DMS79 (cell line): ENCODE data around the gene RASD1.

Experiments used
- DNase-seq: peaks from one replicate; lab custom pipeline; 2025; lab: John Stamatoyannopoulos, UW

RASD1 gene

GRCh38 chr17:17527534-17527933, 31.3 kb upstream of the RASD1 start:
- DNase-seq, result no peak

- no peak for DNase-seq
Observed at GRCh38 chr17:17526369-17526768, 30.2 kb upstream of the RASD1 start.

DNA sequence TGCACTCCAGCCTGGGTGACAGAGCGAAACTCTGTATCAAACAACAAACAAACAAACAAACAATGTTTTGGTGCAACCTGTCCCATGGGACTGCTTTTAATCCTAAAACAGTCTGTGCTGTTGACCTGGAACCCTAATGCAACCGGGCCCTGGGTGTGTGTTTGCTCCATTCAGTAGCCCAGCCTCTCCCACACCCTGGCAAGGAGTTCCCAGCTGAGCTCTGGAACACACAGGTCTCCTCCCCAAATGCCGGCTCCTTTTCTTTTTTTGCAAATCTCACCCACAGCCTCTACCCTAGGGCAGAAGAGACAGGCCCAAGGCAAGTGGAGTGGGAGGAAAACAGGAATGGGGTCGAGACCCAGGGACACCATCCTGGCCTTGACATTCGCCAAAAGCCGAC, 29.8 kb upstream of the RASD1 start:
- no peak for DNase-seq

DNA sequence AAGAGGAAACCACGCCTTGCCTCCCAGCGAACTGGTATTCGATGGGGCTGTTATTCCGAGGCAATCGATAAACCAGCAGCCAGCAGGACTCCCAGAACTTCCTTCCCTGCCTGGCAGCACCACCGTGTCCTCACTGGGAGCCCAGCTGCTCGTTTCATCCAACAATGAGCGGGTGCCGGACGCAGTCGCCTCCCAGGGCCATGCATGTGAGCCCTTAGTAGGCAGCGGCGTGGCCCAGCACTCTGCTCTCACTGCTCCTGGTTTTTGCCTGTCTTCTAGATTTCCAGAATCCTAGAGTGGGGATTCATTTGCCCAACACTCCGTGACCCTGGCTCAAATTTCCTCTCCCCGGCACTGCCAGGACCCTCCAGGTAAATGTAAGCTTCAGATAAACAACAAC, 29.1 kb upstream of the RASD1 start:
- no peak for DNase-seq

DNA sequence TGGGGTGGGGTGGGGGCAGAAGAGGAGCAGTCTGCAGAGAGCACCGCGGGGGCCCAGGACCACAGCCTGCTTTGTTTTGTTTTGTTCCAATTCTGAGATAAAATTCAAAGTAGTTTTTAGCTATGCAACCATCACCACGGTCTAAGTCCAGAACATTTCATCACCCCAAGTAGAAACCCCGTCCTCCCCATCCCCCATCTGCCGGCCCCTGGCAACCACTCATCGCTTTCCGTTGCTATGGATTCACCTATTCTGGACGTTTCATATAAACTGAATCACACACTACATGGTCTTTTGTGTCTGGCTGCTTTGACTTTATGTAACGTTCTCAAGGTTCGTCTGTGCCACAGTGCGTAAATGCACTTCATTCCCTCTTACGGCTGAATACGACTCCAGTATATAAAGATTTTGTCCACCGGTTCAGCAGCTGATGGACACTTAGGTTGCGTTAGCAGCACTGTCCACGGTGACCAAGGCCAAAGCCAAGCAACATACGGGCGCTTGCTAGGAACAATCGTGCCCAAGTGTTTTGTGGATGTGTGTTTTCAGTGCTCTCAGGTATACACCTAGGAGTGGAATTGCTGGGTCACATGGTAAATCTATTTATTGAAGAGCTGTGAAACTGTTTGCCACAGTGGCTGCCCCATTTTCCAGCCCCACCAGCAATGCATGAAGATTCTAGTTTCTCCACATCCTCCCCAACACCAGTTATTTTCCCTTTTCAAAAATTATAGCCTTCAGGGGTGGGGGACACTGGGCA, 27.7 kb upstream of the RASD1 start:
- DNase-seq, result no peak

DNA sequence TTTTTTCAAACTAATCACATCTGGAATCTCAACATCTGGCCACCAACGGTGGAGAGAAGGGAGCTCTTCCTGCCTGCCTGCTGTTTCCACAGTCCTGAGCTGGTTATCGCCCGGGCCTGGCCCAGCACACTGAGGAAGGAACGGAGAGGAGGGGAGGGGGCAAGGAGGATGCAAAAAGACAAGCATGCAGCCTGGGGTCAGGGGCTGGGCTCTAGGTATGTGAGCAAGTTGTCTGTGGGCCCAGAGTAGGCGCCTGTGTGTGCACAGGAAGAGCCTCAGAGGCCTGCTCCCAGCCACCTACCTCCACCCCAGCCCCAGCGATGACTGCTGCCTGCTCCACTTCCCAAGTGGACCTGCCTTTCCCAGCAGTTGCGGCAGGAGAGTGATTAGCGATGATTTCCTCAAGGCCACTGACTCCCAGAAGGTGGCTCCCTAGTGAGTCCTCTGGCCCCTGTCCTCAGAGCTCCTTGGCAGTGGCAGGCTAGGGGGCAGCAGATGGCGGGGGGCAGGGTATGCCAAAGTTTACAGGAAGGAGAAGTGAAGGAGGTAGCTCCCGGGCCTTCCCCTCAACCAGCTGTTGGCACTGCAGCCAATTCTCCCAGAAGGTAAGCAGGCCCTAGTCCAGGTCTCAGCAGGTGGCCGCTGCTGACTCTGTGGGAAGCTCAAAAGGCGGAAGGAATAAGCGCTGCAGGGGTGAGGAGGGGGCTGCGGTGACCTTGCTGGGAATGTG, 27.0 kb upstream of the RASD1 start:
- DNase-seq, result peak; percentile 59

DNA sequence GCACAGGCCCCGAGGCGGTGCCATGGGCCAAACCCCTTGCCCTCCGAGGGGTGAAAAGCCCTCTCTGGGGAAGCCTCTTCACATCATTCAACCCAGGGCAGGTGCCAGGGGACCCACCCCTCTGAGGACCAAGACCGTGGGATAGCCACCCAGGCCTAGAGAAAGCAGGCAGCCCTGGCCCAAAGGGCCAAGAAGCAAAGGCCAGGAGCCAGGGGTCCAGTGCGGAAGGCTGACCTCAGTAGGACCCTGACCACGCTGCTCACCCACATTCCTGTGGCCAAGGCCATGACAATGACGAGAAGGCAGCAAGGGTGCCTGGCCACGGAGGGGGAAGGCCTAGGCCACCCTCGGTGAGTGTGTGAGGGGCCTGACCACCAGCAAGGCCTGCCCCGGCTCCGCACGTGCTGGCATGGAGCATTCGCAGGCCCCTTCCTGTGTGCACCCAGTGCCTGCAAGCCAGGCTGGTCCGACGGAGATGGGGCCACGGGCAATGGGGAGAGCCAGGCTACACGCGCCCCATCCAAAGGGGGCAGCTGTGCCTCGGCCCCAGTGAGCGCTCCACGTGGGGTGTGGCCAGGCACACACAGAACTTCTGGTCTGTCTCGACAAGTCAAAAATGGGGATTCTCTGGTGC, 24.5 kb upstream of the RASD1 start:
- no peak for DNase-seq

DNA sequence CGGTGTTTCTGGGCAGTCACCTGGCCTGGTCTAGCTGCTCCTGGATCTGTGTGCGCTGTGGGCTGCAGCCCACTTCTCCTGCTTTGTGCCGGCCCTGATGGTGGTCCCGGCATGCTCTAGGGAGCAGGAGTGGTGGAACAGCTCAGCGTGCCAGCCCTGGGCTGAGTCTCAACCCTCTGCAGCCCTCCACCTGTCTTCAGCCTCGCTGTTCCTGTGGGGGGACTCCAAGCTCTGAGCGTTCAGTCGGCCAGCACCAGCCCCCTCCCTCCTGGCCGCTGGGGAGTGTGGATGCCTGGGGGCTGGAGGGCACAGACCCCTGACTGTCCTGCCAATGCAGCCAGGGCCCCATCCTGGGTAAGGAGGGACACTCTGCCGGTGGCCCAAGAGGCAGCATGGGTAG, 23.7 kb upstream of the RASD1 start:
- DNase-seq, result no peak

GRCh38 chr17:17518951-17519350, 22.8 kb upstream of the RASD1 start:
- no peak for DNase-seq

DNA sequence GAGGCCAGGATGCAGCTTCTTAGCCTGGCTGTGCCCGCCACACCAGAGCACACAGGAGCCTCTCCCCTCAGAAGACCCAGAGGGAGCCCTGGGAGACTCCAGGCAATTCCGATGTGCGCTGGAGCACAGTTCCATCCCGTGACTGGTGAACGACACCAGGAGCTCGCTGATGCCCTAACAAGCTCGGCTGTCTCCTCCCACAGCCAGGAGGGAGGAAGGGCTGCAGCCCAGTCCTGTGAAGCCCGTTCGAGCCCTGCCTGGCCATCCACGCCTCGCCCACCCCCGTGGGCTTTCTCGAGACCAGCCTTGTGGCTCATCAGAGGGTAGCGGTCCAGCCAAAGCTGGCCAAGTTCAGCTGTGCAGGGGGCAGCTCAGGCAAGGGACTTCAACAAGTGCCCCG, 21.8 kb upstream of the RASD1 start:
- no peak for DNase-seq

- DNase-seq, result no peak
Observed at GRCh38 chr17:17516941-17517720, 20.9 kb upstream of the RASD1 start.

DNA sequence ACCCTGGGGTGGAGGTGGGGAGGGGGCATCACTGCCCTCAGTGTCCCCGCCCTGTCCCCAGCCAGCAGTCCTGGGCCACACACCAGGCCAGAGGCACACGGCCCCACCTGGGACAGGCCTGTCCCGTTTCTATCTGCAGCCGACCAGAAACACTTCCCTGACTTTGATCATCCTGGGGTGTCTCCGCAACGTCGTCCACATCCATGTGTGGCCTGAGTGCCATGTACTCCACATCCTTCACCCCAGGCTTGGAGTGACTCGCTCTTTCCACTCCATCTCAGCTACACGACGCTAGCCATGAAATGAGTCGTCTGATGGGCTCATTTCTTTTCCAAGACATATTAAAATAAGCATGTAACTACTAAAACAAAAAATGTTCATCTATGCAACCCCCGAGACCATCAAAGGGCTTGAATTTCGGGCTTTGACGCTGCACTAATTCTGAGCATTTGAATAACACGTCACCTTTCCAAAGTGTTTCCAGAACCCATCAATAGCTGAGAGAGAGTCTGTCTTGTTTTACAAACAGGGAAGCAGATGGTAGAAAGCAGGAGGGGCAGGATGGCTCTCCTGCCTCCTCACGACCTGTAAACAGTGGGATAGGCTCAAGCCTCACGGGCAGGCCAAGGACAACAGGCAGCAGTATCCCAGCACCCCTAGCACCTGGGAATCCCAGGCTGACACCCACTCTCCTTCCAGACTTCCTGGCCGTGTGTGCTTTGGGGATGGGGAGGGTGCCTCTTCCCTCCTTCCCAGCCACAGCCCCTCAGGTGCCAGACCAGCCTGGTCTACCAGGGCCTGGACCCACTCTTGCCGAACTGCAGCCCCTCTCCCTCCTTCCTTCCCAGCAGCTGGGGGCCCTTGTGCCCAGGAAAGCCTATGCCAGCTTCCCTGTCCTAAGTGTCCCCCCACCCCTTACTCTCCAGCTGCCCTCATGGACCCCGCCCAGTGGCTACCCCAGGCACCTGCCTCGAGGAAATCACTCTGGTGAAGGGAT, 20.0 kb upstream of the RASD1 start:
- DNase-seq, result no peak

- DNase-seq, result no peak
Observed at GRCh38 chr17:17514993-17515933, 19.1 kb upstream of the RASD1 start.

DNA sequence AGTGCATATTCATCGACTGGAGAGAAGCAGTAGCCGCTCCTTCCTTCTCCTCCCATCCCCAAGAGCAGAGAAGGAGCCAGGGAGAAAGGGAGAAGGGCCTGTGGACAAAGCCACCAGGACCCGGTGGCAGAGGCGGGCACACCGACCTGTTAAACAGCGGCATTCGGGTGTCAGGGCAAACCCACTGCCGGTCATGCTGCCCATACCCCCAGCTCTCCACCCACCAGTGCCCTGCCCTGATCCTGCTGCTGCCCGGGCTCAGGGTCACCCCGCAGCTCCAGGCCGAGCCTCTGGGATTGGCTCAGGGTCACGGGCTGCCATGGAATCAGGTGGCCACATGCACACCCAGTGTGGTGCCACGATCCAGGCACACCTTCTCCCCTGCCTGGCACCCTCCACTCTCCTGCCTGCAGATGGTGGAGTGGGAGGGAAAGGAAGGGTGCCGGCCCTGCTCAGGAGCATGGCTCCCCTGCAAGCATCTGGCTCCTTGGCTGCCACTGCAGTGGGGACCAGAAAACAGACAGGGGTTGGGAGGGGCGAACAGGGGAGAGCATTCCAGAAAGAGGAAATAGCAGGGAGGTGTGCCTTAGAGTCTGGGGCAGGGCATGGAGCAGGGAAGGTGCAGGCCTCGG, 18.3 kb upstream of the RASD1 start:
- DNase-seq, result no peak

- no peak for DNase-seq
Observed at GRCh38 chr17:17513626-17514025, 17.4 kb upstream of the RASD1 start.

GRCh38 chr17:17512866-17513265, 16.7 kb upstream of the RASD1 start:
- DNase-seq, result no peak

DNA sequence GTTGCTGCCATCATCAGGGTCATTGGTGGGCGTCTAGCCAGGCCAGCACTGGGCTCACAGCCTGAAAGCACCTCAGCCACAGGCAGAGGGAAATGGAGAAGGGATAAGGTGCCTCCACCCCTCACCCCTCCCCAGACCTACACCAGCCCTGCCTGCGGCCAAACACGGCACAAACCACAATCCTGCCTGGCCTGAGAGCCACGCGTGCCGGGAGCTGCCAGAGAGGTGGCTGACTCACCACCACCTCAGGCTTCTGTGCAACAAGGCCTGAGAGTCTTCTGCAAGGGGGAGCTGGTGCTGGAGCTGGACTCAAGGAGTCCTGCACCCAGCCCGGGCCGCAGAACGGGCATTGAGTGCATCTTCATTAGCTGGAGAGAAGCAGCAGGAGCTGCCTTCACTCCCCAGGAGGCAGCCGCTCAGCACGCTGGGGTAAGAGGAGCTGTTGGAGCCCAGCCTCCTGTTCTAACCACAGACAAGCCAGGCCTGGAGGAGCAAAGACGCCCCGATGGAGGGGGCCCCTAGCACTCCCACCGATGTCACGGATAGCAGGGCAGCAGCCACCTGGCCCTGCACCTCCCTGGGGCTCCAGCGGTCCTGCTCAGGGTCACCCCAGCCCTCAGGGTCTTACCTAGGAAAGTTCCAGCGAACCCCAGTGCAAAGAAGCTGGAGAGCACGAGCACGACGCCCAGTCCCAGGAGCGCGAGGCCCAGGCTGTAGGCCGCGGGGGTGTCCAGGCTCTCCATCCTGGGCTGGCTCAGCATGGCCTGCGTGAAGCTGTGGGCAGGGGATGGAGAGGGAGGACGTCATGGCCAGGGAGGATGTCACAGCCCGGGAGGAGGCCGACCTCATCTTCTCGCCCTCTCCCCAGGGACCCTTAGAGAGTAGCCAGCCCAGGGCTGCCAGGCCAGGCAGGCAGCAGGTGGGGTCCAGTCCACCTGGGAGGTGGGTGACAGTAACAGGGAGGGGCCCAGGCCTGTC, 16.0 kb upstream of the RASD1 start:
- no peak for DNase-seq

- no peak for DNase-seq
Observed at GRCh38 chr17:17511293-17511741, 15.1 kb upstream of the RASD1 start.
